Vagina (tissue), 2 donors: Measurements from ENCODE around the gene MYH11. TPM values are rescaled to one million over a fixed set of nuclear protein-coding genes. Genes with fewer than 3 reads are reported as not detected.

Source experiments
- DNase-seq, 2 donors: peaks; one replicate each; pipeline ENCODE4 v3.0.0-alpha.2; 2017; ENCODE audit errors: extremely low spot score in 2 of 2
- H3K27ac ChIP-seq: fragments of 200-600 bp; sonication (generic); one replicate; pipeline ENCODE4 v1.5.1; 2019
- H3K27me3 ChIP-seq: fragments of 200-600 bp; sonication (generic); one replicate; pipeline ENCODE4 v1.5.1; 2019
- H3K36me3 ChIP-seq, 2 donors: fragments of 200-600 bp; sonication (generic); one replicate each; pipeline ENCODE4 v1.5.1; 2017 to 2019
- H3K4me1 ChIP-seq: fragments of 200-600 bp; sonication (generic); one replicate; pipeline ENCODE4 v1.5.1; 2019
- H3K4me3 ChIP-seq, 2 donors: fragments of 200-600 bp; sonication (generic); 1 replicate in 1 of 2; 2 replicates in 1 of 2; pipeline ENCODE4 v1.5.1; 2016 to 2019
- H3K9me3 ChIP-seq: fragments of 200-600 bp; sonication (generic); one replicate; pipeline ENCODE4 v1.5.1; 2019
- CTCF ChIP-seq, 3 experiments: fragments of 450-650 bp in 2 of 3; fragments of 200-600 bp in 1 of 3; sonication (generic) in 1 of 3; IDR thresholded peaks; one replicate each; pipeline ENCODE4 v1.5.1; 2017 to 2019; ENCODE audit warnings: antibody characterized with exemption in 3 of 3, mild to moderate bottlenecking in 2 of 3, moderate library complexity in 2 of 3
- POLR2A ChIP-seq, 2 donors: fragments of 450-650 bp; IDR thresholded peaks; one replicate each; pipeline ENCODE4 v1.6.1; 2017; ENCODE audit warnings: antibody characterized with exemption in 2 of 2, mild to moderate bottlenecking in 2 of 2, moderate library complexity in 2 of 2
- POLR2AphosphoS5 ChIP-seq, 2 donors: sonication (generic); formaldehyde crosslinking; IDR thresholded peaks; one replicate each; pipeline ENCODE4 v1.9.0; 2017; ENCODE audit warnings: antibody characterized with exemption in 2 of 2, mild to moderate bottlenecking in 2 of 2, low read depth in 1 of 2; ENCODE audit not compliant: insufficient read depth in 1 of 2
- intact Hi-C: fragments of 100-400 bp; cut with DNase I; formaldehyde crosslinking; loops from one replicate; pipeline ENCODE4 v1.15.1; 2023
- total RNA-seq: library from RNA; depleted of rRNA; stranded (reverse); fragments of >200 nt; gene quantifications from one replicate; pipeline ENCODE4 v1.2.3, GENCODE V29; 2016

MYH11 gene
- total RNA-seq, 1 donor from 2014 or later, result 822 TPM

- Histone ChIP-seq H3K27me3 (no peaks in the 10 kb centered on the region), H3K9me3 (no peaks in the 10 kb centered on the region), H3K36me3 (peaks cover 0 to 61% of the 10 kb centered on the region in 2 donors), H3K27ac (no peak overlapping the region), H3K4me3 (no peak overlapping the region), H3K4me1 (no peaks in the 10 kb centered on the region)
- intact Hi-C loops, result no loop called here
- TF ChIP-seq POLR2AphosphoS5 (IDR thresholded peaks at IDR 0.05; ENCODE audit: insufficient read depth in 1 of 2, low read depth in 1 of 2), result no peak
- TF ChIP-seq CTCF (IDR thresholded peaks at IDR 0.05), result no peak
- no peak for TF ChIP-seq POLR2A (IDR thresholded peaks at IDR 0.05)
- no peak for DNase-seq
These were observed 153.6 kb downstream of the MYH11 start for GRCh38 chr16:15703029-15703736.

GRCh38 chr16:15701975-15702970, 154.6 kb downstream of the MYH11 start:
- no peaks in the 10 kb centered on the region for H3K27me3 ChIP-seq
- TF ChIP-seq POLR2AphosphoS5 (IDR thresholded peaks at IDR 0.05; ENCODE audit: insufficient read depth in 1 of 2, low read depth in 1 of 2), result no peak
- TF ChIP-seq CTCF (IDR thresholded peaks at IDR 0.05), result no peak
- TF ChIP-seq POLR2A (IDR thresholded peaks at IDR 0.05), result no peak
- H3K9me3 ChIP-seq, result no peaks in the 10 kb centered on the region
- H3K4me3 ChIP-seq, result no peak overlapping the region
- H3K4me1 ChIP-seq, result no peaks in the 10 kb centered on the region
- intact Hi-C loops, result no loop called here
- peaks cover 0 to 68% of the 10 kb centered on the region in 2 donors for H3K36me3 ChIP-seq
- DNase-seq, result no peak
- H3K27ac ChIP-seq, result no peak overlapping the region

GRCh38 chr16:15701367-15701766, 155.5 kb downstream of the MYH11 start:
- TF ChIP-seq POLR2AphosphoS5 (IDR thresholded peaks at IDR 0.05; ENCODE audit: insufficient read depth in 1 of 2, low read depth in 1 of 2) (no peak), CTCF (IDR thresholded peaks at IDR 0.05) (no peak), POLR2A (IDR thresholded peaks at IDR 0.05) (no peak)
- H3K9me3 ChIP-seq, result no peaks in the 10 kb centered on the region
- no peak for DNase-seq
- intact Hi-C loops, result no loop called here
- H3K27me3 ChIP-seq, result no peaks in the 10 kb centered on the region
- no peak overlapping the region for H3K27ac ChIP-seq
- H3K36me3 ChIP-seq, result peaks cover 0 to 71% of the 10 kb centered on the region in 2 donors
- no peaks in the 10 kb centered on the region for H3K4me1 ChIP-seq
- no peak overlapping the region for H3K4me3 ChIP-seq

GRCh38 chr16:15699819-15700218, 157.0 kb downstream of the MYH11 start:
- peaks cover 0 to 64% of the 10 kb centered on the region in 2 donors for H3K36me3 ChIP-seq
- H3K9me3 ChIP-seq, result no peaks in the 10 kb centered on the region
- no peak overlapping the region for H3K4me3 ChIP-seq
- no peaks in the 10 kb centered on the region for H3K27me3 ChIP-seq
- no peak overlapping the region for H3K27ac ChIP-seq
- no peaks in the 10 kb centered on the region for H3K4me1 ChIP-seq
- no peak for DNase-seq
- TF ChIP-seq POLR2AphosphoS5 (IDR thresholded peaks at IDR 0.05; ENCODE audit: insufficient read depth in 1 of 2, low read depth in 1 of 2) (no peak), POLR2A (IDR thresholded peaks at IDR 0.05) (no peak), CTCF (IDR thresholded peaks at IDR 0.05) (no peak)
- intact Hi-C loops, result no loop called here
